Ovary (tissue), 9 donors: ENCODE measurements around the gene PLEKHS1. TPM values are rescaled to one million over a fixed set of nuclear protein-coding genes. Genes with fewer than 3 reads are reported as not detected.

Experiments used
- DNase-seq, 5 donors: peaks; one replicate each; pipeline ENCODE4 v3.0.0-alpha.2; 2019 to 2020
- H3K27ac ChIP-seq, 2 donors: fragments of 200-600 bp; one replicate each; pipeline versions ENCODE4 v1.5.1 to v1.8.0; 2019 to 2022
- H3K27me3 ChIP-seq: fragments of 200-600 bp; one replicate; pipeline ENCODE4 v1.8.0; 2022
- H3K36me3 ChIP-seq: fragments of 200-600 bp; sonication (generic); one replicate; pipeline ENCODE4 v1.5.1; 2019
- H3K4me1 ChIP-seq: one replicate; pipeline ENCODE4 v1.8.1; 2013; ENCODE audit warnings: mild to moderate bottlenecking, moderate library complexity; ENCODE audit not compliant: insufficient read depth
- H3K4me3 ChIP-seq: fragments of 200-600 bp; sonication (generic); one replicate; pipeline ENCODE4 v1.5.1; 2017
- H3K9me3 ChIP-seq, 2 donors: fragments of 200-600 bp in 1 of 2; sonication (generic) in 1 of 2; one replicate each; pipeline versions ENCODE4 v1.5.1 to v1.8.1; 2013 to 2019; ENCODE audit warnings: mild to moderate bottlenecking in 1 of 2, moderate library complexity in 1 of 2
- EP300 ChIP-seq: sonication (generic); formaldehyde crosslinking; IDR thresholded peaks from one replicate; pipeline ENCODE4 v1.6.1; 2017; ENCODE audit warnings: antibody characterized with exemption
- POLR2A ChIP-seq: fragments of 450-650 bp; IDR thresholded peaks from one replicate; pipeline ENCODE4 v1.6.1; 2017; ENCODE audit warnings: antibody characterized with exemption, mild to moderate bottlenecking, moderate library complexity
- WGBS, 3 donors: extraction: QIAGEN DNeasy Blood & Tissue Kit in 1 of 3; methylation state at CpG; one replicate each; pipeline versions ENCODE4 v1.1.5 to v1.1.7; 2013 to 2017; 5-methylcytosine and 5-hydroxymethylcytosine counted together
- intact Hi-C, 4 donors: fragments of 100-400 bp; cut with DNase I; formaldehyde crosslinking; loops; one replicate each; pipeline versions ENCODE4 v1.11.0 to v1.15.1; 2022 to 2023
- polyA plus RNA-seq, 2 donors: library from polyadenylated mRNA; stranded (reverse); fragments of 200-250 nt in 1 of 2; fragments of 350-450 nt in 1 of 2; fragmentation: Illumina TruSeq in 1 of 2; extraction: RNeasy Lipid Tissue Mini Kit (QIAGEN cat#74804) in 1 of 2; gene quantifications; one replicate each; pipeline ENCODE4 v1.2.3, GENCODE V29; 2013 to 2014
- total RNA-seq, 7 donors: library from RNA; depleted of rRNA in 2 of 7; stranded (reverse); fragments of >200 nt in 2 of 7; fragmentation: NEBNext Ultra II Directional in 3 of 7; extraction: Animal tissue kit (Norgen Biotek cat#: 25700) in 3 of 7; gene quantifications; one replicate each; pipeline versions ENCODE4 v1.1.0 to v1.2.4, GENCODE V29; 2016 to 2023
- TF ChIP-seq, protein P1 (sequence below), 3 donors: fragments of 450-650 bp in 2 of 3; fragments of 200-600 bp in 1 of 3; IDR thresholded peaks; one replicate each; pipeline versions ENCODE4 v1.5.1 to v1.8.0; 2016 to 2022; ENCODE audit warnings: antibody characterized with exemption in 3 of 3, mild to moderate bottlenecking in 1 of 3
- donor health status: DM: no; HTN: no; CAD: no; lungs with moderate emphysema.
- donor health status: DM: no; HTN: no; CAD: no.
- donor health status: Bipolar disorder and iron deficiency.
- donor health status: DM: yes; HTN: yes; CAD: no.
- donor health status: DM: no; HTN: no; CAD: no.
- donor health status: DM: yes; HTN: yes; CAD: no.

PLEKHS1 gene
- total and polyA plus RNA-seq, 9 donors, result 0.01 to 5.7 (median 0.15) TPM; not detected in 2

GRCh38 chr10:113776553-113776952 lies 25.1 kb downstream of the PLEKHS1 start:
- H3K9me3 ChIP-seq, result no peaks in the 10 kb centered on the region
- no peak for DNase-seq
- H3K4me1 ChIP-seq, result no peaks in the 10 kb centered on the region
- H3K4me3 ChIP-seq, result no peak overlapping the region
- no peaks in the 10 kb centered on the region for H3K27me3 ChIP-seq
- TF ChIP-seq POLR2A (no peak), EP300 (no peak)
- TF ChIP-seq, protein P1, sequence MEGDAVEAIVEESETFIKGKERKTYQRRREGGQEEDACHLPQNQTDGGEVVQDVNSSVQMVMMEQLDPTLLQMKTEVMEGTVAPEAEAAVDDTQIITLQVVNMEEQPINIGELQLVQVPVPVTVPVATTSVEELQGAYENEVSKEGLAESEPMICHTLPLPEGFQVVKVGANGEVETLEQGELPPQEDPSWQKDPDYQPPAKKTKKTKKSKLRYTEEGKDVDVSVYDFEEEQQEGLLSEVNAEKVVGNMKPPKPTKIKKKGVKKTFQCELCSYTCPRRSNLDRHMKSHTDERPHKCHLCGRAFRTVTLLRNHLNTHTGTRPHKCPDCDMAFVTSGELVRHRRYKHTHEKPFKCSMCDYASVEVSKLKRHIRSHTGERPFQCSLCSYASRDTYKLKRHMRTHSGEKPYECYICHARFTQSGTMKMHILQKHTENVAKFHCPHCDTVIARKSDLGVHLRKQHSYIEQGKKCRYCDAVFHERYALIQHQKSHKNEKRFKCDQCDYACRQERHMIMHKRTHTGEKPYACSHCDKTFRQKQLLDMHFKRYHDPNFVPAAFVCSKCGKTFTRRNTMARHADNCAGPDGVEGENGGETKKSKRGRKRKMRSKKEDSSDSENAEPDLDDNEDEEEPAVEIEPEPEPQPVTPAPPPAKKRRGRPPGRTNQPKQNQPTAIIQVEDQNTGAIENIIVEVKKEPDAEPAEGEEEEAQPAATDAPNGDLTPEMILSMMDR (IDR thresholded peaks at IDR 0.05), result no peak
- intact Hi-C loops, result no loop called here
- 81 to 91% (median 84%) methylated on average over 1 of the region's 1 CpG for WGBS, 3 donors
- no peak overlapping the region for H3K27ac ChIP-seq
- no peaks in the 10 kb centered on the region for H3K36me3 ChIP-seq

DNA sequence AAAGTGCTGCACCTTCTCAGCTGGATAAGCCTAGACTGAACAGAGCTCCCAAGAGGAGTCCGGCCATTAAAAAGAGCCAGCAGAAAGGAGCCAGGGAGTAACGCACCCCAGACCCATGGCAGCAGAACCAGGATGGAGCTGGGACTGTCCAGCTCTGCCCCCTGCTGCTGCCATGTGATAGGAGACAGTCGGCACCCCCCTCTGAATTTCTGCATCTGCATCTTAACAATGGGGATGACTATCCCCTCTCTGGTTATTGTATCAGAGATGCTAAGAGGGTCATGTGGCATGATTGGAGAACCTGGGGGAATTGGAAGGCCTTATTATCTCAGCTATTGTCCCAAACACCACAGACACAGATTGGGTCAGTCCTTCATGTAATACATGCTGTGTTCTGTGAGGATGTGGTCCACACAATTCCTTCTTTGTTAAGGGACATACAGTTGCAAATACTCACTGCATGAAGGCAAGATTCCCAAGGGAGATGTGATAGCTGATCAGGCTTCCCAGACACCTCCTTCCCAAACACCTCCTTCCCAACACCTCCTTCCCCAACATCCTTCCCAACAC lies 29.3 kb downstream of the PLEKHS1 start:
- Histone ChIP-seq H3K4me1 (no peaks in the 10 kb centered on the region), H3K27me3 (no peaks in the 10 kb centered on the region), H3K9me3 (no peaks in the 10 kb centered on the region), H3K36me3 (no peaks in the 10 kb centered on the region), H3K4me3 (no peak overlapping the region), H3K27ac (no peak overlapping the region)
- WGBS, 3 donors, result 61 to 78% (median 62%) methylated on average over 3 of the region's 3 CpGs
- no peak for DNase-seq
- TF ChIP-seq POLR2A (no peak), EP300 (no peak)
- TF ChIP-seq, protein P1 (IDR thresholded peaks at IDR 0.05), result no peak
- intact Hi-C loops, result no loop called here

DNA sequence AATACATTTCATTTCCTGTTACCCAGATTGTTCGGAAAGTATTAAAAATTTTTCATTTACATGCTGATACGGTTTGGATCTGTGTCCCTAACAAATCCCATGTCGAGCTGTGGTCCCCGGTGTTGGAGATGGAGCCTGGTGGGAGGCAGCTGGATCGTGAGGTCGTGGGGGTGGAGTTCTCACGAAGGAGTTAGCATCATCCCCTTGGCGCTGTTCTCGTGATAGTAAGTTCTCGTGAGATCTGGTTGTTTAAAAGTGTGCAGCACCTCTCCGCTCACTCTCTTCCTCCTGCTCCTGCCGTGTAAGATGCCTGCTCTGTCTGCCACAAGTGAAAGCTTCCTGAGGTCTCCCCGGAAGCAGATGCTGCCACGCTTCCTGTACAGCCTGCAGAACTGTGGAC lies 30.9 kb downstream of the PLEKHS1 start:
- Histone ChIP-seq H3K4me1 (no peaks in the 10 kb centered on the region), H3K27ac (no peak overlapping the region), H3K36me3 (no peaks in the 10 kb centered on the region), H3K4me3 (no peak overlapping the region), H3K9me3 (no peaks in the 10 kb centered on the region), H3K27me3 (no peaks in the 10 kb centered on the region)
- TF ChIP-seq EP300 (no peak), POLR2A (no peak)
- TF ChIP-seq, protein P1 (IDR thresholded peaks at IDR 0.05), result no peak
- 76 to 77% (median 76%) methylated on average over 14 of the region's 14 CpGs for WGBS, 3 donors
- intact Hi-C loops, result no loop called here
- no peak for DNase-seq

DNA sequence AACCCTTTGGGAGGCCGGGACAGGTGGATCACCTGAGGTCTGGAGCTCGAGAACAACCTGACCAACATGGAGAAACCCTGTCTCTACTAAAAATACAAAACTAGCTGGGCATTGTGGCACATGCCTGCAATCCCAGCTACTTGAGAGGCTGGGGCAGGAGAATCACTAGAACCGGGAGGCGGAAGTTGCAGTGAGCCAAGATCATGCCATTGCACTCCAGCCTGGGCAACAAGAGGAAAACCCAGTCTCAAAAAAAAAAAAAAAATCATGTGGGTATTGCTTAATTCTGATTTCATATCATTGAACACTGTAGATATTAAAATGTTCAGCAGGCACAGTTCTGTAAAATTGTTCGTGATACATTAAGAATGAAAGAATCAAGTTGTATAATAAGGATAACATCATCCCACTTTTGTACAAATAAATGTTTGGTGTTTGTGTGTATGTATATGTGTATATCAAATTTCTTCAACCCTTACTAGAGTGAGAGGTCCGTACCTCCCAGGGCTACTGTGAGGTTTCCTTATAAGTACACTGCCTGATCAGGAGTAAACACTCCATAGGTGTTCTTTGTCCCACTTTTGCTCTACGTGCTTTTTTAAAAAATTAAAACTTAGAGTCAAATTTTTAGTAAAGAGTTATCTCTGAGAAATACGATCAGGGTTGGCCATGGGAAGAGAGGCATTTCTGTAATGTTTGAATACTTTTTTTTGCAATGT lies 31.7 kb downstream of the PLEKHS1 start:
- no peak for DNase-seq
- no peaks in the 10 kb centered on the region for H3K4me1 ChIP-seq
- H3K36me3 ChIP-seq, result no peaks in the 10 kb centered on the region
- intact Hi-C loops, result no loop called here
- WGBS, 3 donors, result 57 to 69% (median 59%) methylated on average over 8 of the region's 8 CpGs
- H3K9me3 ChIP-seq, result no peaks in the 10 kb centered on the region
- no peak overlapping the region for H3K4me3 ChIP-seq
- no peak for TF ChIP-seq EP300
- TF ChIP-seq, protein P1 (IDR thresholded peaks at IDR 0.05), result no peak
- no peak for TF ChIP-seq POLR2A
- H3K27me3 ChIP-seq, result no peaks in the 10 kb centered on the region
- H3K27ac ChIP-seq, result no peak overlapping the region
